Heart right ventricle (tissue), 16 donors: Measurements from ENCODE around the gene FRY. TPM values are rescaled to one million over a fixed set of nuclear protein-coding genes. Genes with fewer than 3 reads are reported as not detected.
A peak's percentile ranks its signal among the peaks of the same experiment; 100 is the strongest.

Experiments
- ATAC-seq, 8 donors: fragments of 200-7000 bp; cut with Tn5 transposase; one replicate each; pipeline ENCODE4 v1.9.1; 2020; ENCODE audit warnings: mild to moderate bottlenecking in 8 of 8, moderate library complexity in 8 of 8, moderate number of reproducible peaks in 1 of 8
- DNase-seq, 2 donors: peaks; one replicate each; pipeline ENCODE4 v3.0.0-alpha.2; 2020
- H3K27ac ChIP-seq, 10 donors: fragments of 200-600 bp; sonication (generic) in 2 of 10; one replicate each; pipeline versions ENCODE4 v1.5.0 to v1.8.0; 2020 to 2022; ENCODE audit warnings: mild to moderate bottlenecking in 3 of 10
- H3K27me3 ChIP-seq, 7 donors: fragments of 200-600 bp; one replicate each; pipeline ENCODE4 v1.8.0; 2021 to 2022; ENCODE audit warnings: mild to moderate bottlenecking in 2 of 7
- H3K36me3 ChIP-seq, 9 donors: fragments of 200-600 bp; sonication (generic) in 1 of 9; one replicate each; pipeline versions ENCODE4 v1.5.0 to v1.8.0; 2020 to 2022; ENCODE audit warnings: mild to moderate bottlenecking in 2 of 9
- H3K4me1 ChIP-seq, 9 donors: fragments of 200-600 bp; sonication (generic) in 1 of 9; one replicate each; pipeline versions ENCODE4 v1.5.0 to v1.8.0; 2020 to 2022; ENCODE audit warnings: mild to moderate bottlenecking in 4 of 9
- H3K4me3 ChIP-seq, 10 donors: fragments of 200-600 bp; sonication (generic) in 2 of 10; one replicate each; pipeline versions ENCODE4 v1.5.0 to v1.8.0; 2020 to 2022; ENCODE audit warnings: mild to moderate bottlenecking in 7 of 10, moderate library complexity in 2 of 10
- H3K9me3 ChIP-seq, 11 donors: fragments of 200-600 bp in 10 of 11; sonication (generic) in 2 of 11; one replicate each; pipeline versions ENCODE4 v1.5.0 to v1.8.0; 2013 to 2022; ENCODE audit warnings: mild to moderate bottlenecking in 2 of 11, control low read depth in 1 of 11, moderate library complexity in 1 of 11
- WGBS, 2 donors: extraction: QIAGEN DNeasy Blood & Tissue Kit; methylation state at CpG; one replicate each; pipeline ENCODE4 v1.1.7; 2013; ENCODE audit warnings: inconsistent platforms in 1 of 2; 5-methylcytosine and 5-hydroxymethylcytosine counted together
- intact Hi-C, 10 donors: fragments of 100-400 bp; cut with DNase I; formaldehyde crosslinking; loops; one replicate each; pipeline versions ENCODE4 v1.11.1 to v1.14.2; 2022
- polyA plus RNA-seq, 2 donors: library from polyadenylated mRNA; stranded (reverse); fragments of 200-250 nt; gene quantifications; one replicate each; pipeline ENCODE4 v1.2.3, GENCODE V29; 2013
- total RNA-seq, 10 donors: library from RNA; stranded (reverse); fragmentation: NEBNext Ultra II Directional in 3 of 10; extraction: Animal tissue kit (Norgen Biotek cat#: 25700) in 3 of 10; gene quantifications; one replicate each; pipeline versions ENCODE4 v1.2.1 to v1.2.4, GENCODE V29; 2021 to 2023
- TF ChIP-seq, protein P1 (sequence below), 9 donors: fragments of 200-600 bp; sonication (generic) in 2 of 9; IDR thresholded peaks; one replicate each; pipeline versions ENCODE4 v1.5.0 to v1.8.0; 2021 to 2022; ENCODE audit warnings: antibody characterized with exemption in 9 of 9, mild to moderate bottlenecking in 5 of 9, moderate library complexity in 1 of 9
- donor health status: Arrhythmogenic right ventricular cardiomyopathy.
- donor health status: ischemic (EF 13 %, LVEDD 7.1; RV severe dilation, severe dysfunction).
- donor health status: healthy with polysubstance abuse.
- donor health status: DM: no; HTN: yes; CAD: no.
- donor health status: DM: no; HTN: no; CAD: no.
- donor health status: ischemic (EF 25% LVEDD 6.9; RV normal size, moderate dysfunction).
- donor health status: ischemic (EF 25% LVEDD 5.7; RV mildly dilated, moderate dysfunction).
- donor health status: healthy.
- donor health status: DM: yes; HTN: yes; CAD: no.
- donor health status: Ischemic cardiomyopathy.
- donor health status: ischemic (EF 35%, LVEDD 5.7; RV mildly dilated, moderate dysfunction).
- donor health status: nonischemic (EF 11% LVEDD 7.7; RV severe dilation, severe dysfunction).
- donor health status: DM: yes; HTN: yes; CAD: no.
- donor health status: PGD.
- donor health status: ischemic (EF 29% LVEDD 5.4; RV normal size, mild dysfunction).
- donor health status: nonischemic (EF 23%, LVEDD 6.1; RV moderate dilation, normal function).

Gene FRY
- total and polyA plus RNA-seq, 12 donors, result 24.9 to 268 (median 207) TPM

DNA sequence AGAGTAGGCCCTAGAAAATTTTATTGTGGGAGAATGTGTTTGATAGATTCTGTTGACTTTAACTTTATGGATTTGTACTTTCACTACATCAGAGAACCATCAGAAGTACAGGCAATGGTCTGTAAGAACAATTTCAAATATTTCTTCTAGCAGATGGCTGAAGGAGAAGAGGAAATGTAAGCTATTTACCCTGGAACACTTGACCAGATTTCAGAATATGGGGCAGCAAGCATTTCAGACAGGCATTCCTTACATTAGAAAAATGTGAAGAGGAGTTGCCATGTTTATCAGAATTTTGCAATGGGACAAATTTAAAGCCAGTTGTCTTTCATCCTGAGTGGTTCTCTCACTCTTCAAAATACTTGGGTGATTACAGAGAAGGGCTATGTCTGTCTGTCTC is 7.5 kb downstream of the FRY start:
- peaks cover 0 to 13% (median 0%) of the 10 kb centered on the region in 9 donors for H3K36me3 ChIP-seq
- TF ChIP-seq, protein P1, sequence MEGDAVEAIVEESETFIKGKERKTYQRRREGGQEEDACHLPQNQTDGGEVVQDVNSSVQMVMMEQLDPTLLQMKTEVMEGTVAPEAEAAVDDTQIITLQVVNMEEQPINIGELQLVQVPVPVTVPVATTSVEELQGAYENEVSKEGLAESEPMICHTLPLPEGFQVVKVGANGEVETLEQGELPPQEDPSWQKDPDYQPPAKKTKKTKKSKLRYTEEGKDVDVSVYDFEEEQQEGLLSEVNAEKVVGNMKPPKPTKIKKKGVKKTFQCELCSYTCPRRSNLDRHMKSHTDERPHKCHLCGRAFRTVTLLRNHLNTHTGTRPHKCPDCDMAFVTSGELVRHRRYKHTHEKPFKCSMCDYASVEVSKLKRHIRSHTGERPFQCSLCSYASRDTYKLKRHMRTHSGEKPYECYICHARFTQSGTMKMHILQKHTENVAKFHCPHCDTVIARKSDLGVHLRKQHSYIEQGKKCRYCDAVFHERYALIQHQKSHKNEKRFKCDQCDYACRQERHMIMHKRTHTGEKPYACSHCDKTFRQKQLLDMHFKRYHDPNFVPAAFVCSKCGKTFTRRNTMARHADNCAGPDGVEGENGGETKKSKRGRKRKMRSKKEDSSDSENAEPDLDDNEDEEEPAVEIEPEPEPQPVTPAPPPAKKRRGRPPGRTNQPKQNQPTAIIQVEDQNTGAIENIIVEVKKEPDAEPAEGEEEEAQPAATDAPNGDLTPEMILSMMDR (IDR thresholded peaks at IDR 0.05), result no peak
- H3K4me3 ChIP-seq, result no peak overlapping the region
- H3K27ac ChIP-seq, result peak overlapping the region in 1 of 10 donors; percentile 28
- H3K9me3 ChIP-seq, result no peaks in the 10 kb centered on the region
- intact Hi-C loops, result loop anchor here in 1 of 10 donors (10.0 kb wide), 1 partner anchor 96 kb away; no protein-coding TSS in a partner anchor
- no peak for ATAC-seq
- DNase-seq, result no peak
- peaks cover 0 to 69% (median 31%) of the 10 kb centered on the region in 9 donors for H3K4me1 ChIP-seq
- H3K27me3 ChIP-seq, result no peaks in the 10 kb centered on the region

GRCh38 chr13:32039528-32039927 is 8.0 kb downstream of the FRY start:
- ATAC-seq (no peak), DNase-seq (no peak)
- no peaks in the 10 kb centered on the region for H3K27me3 ChIP-seq
- H3K4me1 ChIP-seq, result peaks cover 0 to 67% (median 32%) of the 10 kb centered on the region in 9 donors
- H3K9me3 ChIP-seq, result no peaks in the 10 kb centered on the region
- 89 to 93% methylated on average over 1 of the region's 1 CpG for WGBS, 2 donors
- peak overlapping the region in 1 of 10 donors; percentile 28 for H3K27ac ChIP-seq
- intact Hi-C loops, result loop anchor here in 1 of 10 donors (10.0 kb wide), 1 partner anchor 95 kb away; no protein-coding TSS in a partner anchor
- no peak overlapping the region for H3K4me3 ChIP-seq
- peaks cover 0 to 13% (median 0%) of the 10 kb centered on the region in 9 donors for H3K36me3 ChIP-seq
- TF ChIP-seq, protein P1 (IDR thresholded peaks at IDR 0.05), result no peak

DNA sequence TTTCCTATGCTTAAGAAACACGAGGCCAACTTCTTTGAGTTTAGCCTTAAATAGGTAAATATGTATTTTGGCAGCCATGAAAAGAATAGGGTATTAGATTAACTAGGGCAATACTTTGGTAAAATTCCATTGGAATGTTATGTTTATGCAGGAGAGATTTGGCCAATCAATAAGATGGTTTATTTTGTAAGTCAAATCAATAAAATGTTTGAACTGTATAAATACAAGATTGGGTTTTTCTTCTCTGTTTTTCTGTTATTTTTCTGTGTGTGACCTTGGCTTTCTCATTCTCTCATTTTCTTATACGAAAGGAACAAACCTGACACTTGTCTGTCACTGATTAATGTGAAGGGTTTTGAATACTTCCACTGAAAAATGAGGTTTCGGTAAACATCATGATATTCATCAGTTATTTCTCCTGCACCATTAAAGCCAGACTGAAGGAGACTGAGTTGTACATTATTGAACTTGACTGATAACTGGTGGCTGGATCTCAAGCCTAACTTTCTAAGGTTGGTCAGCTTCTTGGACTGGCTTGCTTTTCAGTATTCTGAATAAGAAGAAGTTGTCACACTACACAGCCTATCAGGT is 8.6 kb downstream of the FRY start:
- TF ChIP-seq, protein P1 (IDR thresholded peaks at IDR 0.05), result no peak
- intact Hi-C loops, result loop anchor here in 1 of 10 donors (10.0 kb wide), 1 partner anchor 75 kb away; no protein-coding TSS in a partner anchor
- ATAC-seq, result no peak

DNA sequence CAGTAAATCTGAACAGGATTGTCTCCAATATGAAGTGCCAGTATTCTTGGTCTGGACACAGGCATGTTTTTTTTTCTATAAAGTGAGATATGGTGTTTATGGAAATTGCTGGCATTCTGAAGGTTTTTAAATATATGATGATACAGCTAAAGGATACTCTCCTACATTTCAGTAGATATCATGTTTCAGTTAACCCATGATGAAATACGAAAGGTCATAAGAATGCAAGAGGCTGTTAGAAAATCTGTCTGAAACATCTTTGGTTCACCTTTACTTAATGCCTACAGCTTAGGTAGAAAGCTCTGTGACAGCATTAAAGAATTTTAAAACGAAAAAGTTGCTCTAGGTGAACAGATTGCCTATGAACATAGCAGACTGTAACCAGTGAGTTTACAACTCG is 9.1 kb downstream of the FRY start:
- peaks cover 0 to 61% (median 38%) of the 10 kb centered on the region in 9 donors for H3K4me1 ChIP-seq
- intact Hi-C loops, result loop anchor here in 1 of 10 donors (10.0 kb wide), 1 partner anchor 74 kb away; no protein-coding TSS in a partner anchor
- no peaks in the 10 kb centered on the region for H3K9me3 ChIP-seq
- DNase-seq (no peak), ATAC-seq (no peak)
- no peak overlapping the region for H3K4me3 ChIP-seq
- H3K27ac ChIP-seq, result no peak overlapping the region
- WGBS, 2 donors, result 89 to 90% methylated on average over 3 of the region's 3 CpGs
- TF ChIP-seq, protein P1 (IDR thresholded peaks at IDR 0.05), result no peak
- no peaks in the 10 kb centered on the region for H3K27me3 ChIP-seq
- H3K36me3 ChIP-seq, result peaks cover 0 to 13% (median 0%) of the 10 kb centered on the region in 9 donors

More for the DNA sequence above, 8.6 kb downstream of the FRY start:
- DNase-seq, result no peak
- Histone ChIP-seq H3K4me1 (peaks cover 0 to 61% (median 38%) of the 10 kb centered on the region in 9 donors), H3K27me3 (no peaks in the 10 kb centered on the region), H3K27ac (peak overlapping the region in 1 of 10 donors; percentile 28), H3K9me3 (no peaks in the 10 kb centered on the region), H3K4me3 (no peak overlapping the region), H3K36me3 (peaks cover 0 to 13% (median 0%) of the 10 kb centered on the region in 9 donors)
- 89 to 90% methylated on average over 3 of the region's 3 CpGs for whole genome bisulfite sequencing, 2 donors
